Measurements from ENCODE around the gene ZNF420.
"Not testable (repeated sequence)": the region's sequence is repeated elsewhere in the genome, so short reads cannot be mapped to it uniquely, and the experiment has no call there.

GRCh38 chr19:37076524-37076923 lies 1.7 kb upstream of the ZNF420 start:
- TF ChIP-seq NFIC (IDR thresholded peaks at IDR 0.05; ENCODE audit: low read length); CBX5 (CRISPR knock-in tag; IDR thresholded peaks at IDR 0.05; ENCODE audit: borderline replicate concordance); ZNF557 (CRISPR knock-in tag; IDR thresholded peaks at IDR 0.05); ZNF354B (CRISPR knock-in tag; IDR thresholded peaks at IDR 0.05); SNAPC4 (CRISPR knock-in tag; IDR thresholded peaks at IDR 0.05); PHF8 (CRISPR knock-in tag; IDR thresholded peaks at IDR 0.05); POLR2A (IDR thresholded peaks at IDR 0.05; ENCODE audit: insufficient read depth in 1 of 2, low read depth in 2 of 2, low read length in 2 of 2); CREB1 (IDR thresholded peaks at IDR 0.05); CREB1 (CRISPR knock-in tag; IDR thresholded peaks at IDR 0.05); NFE2L1 (CRISPR knock-in tag; IDR thresholded peaks at IDR 0.05; ENCODE audit: borderline replicate concordance); ZFP1 (CRISPR knock-in tag; IDR thresholded peaks at IDR 0.05): not testable (repeated sequence)
- TF ChIP-seq, protein P1, sequence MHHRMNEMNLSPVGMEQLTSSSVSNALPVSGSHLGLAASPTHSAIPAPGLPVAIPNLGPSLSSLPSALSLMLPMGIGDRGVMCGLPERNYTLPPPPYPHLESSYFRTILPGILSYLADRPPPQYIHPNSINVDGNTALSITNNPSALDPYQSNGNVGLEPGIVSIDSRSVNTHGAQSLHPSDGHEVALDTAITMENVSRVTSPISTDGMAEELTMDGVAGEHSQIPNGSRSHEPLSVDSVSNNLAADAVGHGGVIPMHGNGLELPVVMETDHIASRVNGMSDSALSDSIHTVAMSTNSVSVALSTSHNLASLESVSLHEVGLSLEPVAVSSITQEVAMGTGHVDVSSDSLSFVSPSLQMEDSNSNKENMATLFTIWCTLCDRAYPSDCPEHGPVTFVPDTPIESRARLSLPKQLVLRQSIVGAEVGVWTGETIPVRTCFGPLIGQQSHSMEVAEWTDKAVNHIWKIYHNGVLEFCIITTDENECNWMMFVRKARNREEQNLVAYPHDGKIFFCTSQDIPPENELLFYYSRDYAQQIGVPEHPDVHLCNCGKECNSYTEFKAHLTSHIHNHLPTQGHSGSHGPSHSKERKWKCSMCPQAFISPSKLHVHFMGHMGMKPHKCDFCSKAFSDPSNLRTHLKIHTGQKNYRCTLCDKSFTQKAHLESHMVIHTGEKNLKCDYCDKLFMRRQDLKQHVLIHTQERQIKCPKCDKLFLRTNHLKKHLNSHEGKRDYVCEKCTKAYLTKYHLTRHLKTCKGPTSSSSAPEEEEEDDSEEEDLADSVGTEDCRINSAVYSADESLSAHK (CRISPR knock-in tag; IDR thresholded peaks at IDR 0.05; ENCODE audit: borderline replicate concordance), result not testable (repeated sequence)
- TF ChIP-seq, protein P2, sequence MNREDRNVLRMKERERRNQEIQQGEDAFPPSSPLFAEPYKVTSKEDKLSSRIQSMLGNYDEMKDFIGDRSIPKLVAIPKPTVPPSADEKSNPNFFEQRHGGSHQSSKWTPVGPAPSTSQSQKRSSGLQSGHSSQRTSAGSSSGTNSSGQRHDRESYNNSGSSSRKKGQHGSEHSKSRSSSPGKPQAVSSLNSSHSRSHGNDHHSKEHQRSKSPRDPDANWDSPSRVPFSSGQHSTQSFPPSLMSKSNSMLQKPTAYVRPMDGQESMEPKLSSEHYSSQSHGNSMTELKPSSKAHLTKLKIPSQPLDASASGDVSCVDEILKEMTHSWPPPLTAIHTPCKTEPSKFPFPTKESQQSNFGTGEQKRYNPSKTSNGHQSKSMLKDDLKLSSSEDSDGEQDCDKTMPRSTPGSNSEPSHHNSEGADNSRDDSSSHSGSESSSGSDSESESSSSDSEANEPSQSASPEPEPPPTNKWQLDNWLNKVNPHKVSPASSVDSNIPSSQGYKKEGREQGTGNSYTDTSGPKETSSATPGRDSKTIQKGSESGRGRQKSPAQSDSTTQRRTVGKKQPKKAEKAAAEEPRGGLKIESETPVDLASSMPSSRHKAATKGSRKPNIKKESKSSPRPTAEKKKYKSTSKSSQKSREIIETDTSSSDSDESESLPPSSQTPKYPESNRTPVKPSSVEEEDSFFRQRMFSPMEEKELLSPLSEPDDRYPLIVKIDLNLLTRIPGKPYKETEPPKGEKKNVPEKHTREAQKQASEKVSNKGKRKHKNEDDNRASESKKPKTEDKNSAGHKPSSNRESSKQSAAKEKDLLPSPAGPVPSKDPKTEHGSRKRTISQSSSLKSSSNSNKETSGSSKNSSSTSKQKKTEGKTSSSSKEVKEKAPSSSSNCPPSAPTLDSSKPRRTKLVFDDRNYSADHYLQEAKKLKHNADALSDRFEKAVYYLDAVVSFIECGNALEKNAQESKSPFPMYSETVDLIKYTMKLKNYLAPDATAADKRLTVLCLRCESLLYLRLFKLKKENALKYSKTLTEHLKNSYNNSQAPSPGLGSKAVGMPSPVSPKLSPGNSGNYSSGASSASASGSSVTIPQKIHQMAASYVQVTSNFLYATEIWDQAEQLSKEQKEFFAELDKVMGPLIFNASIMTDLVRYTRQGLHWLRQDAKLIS (CRISPR knock-in tag; IDR thresholded peaks at IDR 0.05), result not testable (repeated sequence)

All from HepG2 (cell line).